Activated gamma-delta T cell (primary cell): ENCODE data around the gene DIS3L2.
"Not testable (repeated sequence)": the region's sequence is repeated elsewhere in the genome, so short reads cannot be mapped to it uniquely, and the experiment has no call there.

ENCODE experiments used
- DNase-seq: peaks from one replicate; lab custom pipeline; 2025; lab: John Stamatoyannopoulos, UW

The DIS3L2 gene

GRCh38 chr2:232116852-232117251, 155.3 kb downstream of the DIS3L2 start:
- no peak for DNase-seq

- DNase-seq = no peak
Observed at GRCh38 chr2:232117413-232117812, 155.9 kb downstream of the DIS3L2 start.

- no peak for DNase-seq
Observed at GRCh38 chr2:232120911-232121310, 159.4 kb downstream of the DIS3L2 start.

GRCh38 chr2:232124309-232124708, 162.8 kb downstream of the DIS3L2 start:
- DNase-seq = no peak

GRCh38 chr2:232126301-232127099, 165.0 kb downstream of the DIS3L2 start:
- DNase-seq = no peak

- DNase-seq = no peak
Observed at GRCh38 chr2:232129483-232129882, 168.0 kb downstream of the DIS3L2 start.

- DNase-seq = no peak
Observed at GRCh38 chr2:232132181-232132580, 170.7 kb downstream of the DIS3L2 start.

- no peak for DNase-seq
Observed at GRCh38 chr2:232133078-232133477, 171.6 kb downstream of the DIS3L2 start.

- DNase-seq = no peak
Observed at GRCh38 chr2:232134939-232135338, 173.4 kb downstream of the DIS3L2 start.

- no peak for DNase-seq
Observed at GRCh38 chr2:232137356-232138147, 176.0 kb downstream of the DIS3L2 start.

GRCh38 chr2:232138441-232138840, 176.9 kb downstream of the DIS3L2 start:
- DNase-seq = no peak

GRCh38 chr2:232139171-232139594, 177.7 kb downstream of the DIS3L2 start:
- DNase-seq = no peak

- DNase-seq = no peak
Observed at GRCh38 chr2:232139786-232140562, 178.5 kb downstream of the DIS3L2 start.

- no peak for DNase-seq
Observed at GRCh38 chr2:232141591-232141990, 180.1 kb downstream of the DIS3L2 start.

GRCh38 chr2:232142049-232142448, 180.5 kb downstream of the DIS3L2 start:
- DNase-seq = no peak

GRCh38 chr2:232142502-232142901, 181.0 kb downstream of the DIS3L2 start:
- DNase-seq = no peak

- no peak for DNase-seq
Observed at GRCh38 chr2:232146294-232146693, 184.8 kb downstream of the DIS3L2 start.

- DNase-seq = no peak
Observed at GRCh38 chr2:232147440-232148077, 186.0 kb downstream of the DIS3L2 start.

GRCh38 chr2:232162187-232162586, 200.7 kb downstream of the DIS3L2 start:
- no peak for DNase-seq

- DNase-seq = no peak
Observed at GRCh38 chr2:232170396-232170795, 208.9 kb downstream of the DIS3L2 start.

- DNase-seq = no peak
Observed at GRCh38 chr2:232174662-232175061, 213.1 kb downstream of the DIS3L2 start.

- DNase-seq = not testable (repeated sequence)
Observed at GRCh38 chr2:232176587-232176986, 215.1 kb downstream of the DIS3L2 start.
